GM18517 (cell line): ENCODE data around the gene COL4A2.

ENCODE experiments used
- ATAC-seq: cut with Tn5 transposase; IDR thresholded peaks from one replicate; pipeline ENCODE4 v1.9.1; 2021; ENCODE audit warnings: mild to moderate bottlenecking, moderate library complexity; ENCODE audit not compliant: unreplicated experiment

COL4A2 gene

DNA sequence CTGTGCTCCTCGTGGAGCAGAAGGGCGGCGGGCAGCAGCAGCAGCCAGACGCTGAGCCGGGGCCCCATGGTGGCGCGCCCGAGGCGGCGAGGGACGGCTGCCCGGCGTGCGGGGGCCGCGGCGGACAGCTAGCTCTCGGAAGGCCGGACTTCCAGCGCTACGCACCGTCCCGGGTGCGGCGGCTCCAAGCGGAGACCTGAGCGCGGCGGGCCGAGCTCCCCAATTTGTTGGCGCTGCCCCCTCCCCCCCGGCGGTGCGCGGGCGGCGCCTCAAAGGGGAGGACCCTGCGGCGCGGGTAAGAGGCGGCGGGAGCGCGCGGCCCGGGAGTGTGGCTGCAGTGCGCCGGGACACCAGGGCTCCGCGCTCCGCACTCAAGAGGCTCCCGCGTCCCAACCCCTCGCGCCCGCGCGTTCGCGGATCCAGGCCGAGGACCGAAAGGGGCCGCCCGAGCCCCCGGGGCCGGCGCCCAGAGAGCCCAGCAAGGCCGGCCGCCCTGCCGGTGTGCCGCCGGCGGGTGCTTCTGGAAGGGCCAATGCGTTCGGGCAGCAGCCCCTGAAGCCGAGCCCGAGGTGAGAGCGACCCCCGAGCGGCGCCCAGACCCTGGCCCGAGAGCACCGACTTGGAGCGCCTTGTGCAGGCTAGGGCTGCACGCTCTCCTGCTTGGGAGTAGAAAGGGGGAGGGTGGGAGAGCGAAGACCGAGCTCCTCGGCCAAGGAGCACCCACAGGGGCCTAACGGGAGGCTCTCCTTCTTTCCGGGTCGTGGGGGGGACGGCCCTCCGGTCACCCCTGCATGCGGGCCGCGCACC, at the start of gene COL4A2, which contains the start of gene COL4A1:
Gene COL4A2 (plus strand): TSS at position 325 of the 807 bp plus-strand sequence. CDS start 620 bp downstream, outside the sequence.
Gene COL4A1 (minus strand): TSS at position 198 of the 807 bp plus-strand sequence. CDS start 130 bp downstream, at position 68.
- ATAC-seq = no peak

DNA sequence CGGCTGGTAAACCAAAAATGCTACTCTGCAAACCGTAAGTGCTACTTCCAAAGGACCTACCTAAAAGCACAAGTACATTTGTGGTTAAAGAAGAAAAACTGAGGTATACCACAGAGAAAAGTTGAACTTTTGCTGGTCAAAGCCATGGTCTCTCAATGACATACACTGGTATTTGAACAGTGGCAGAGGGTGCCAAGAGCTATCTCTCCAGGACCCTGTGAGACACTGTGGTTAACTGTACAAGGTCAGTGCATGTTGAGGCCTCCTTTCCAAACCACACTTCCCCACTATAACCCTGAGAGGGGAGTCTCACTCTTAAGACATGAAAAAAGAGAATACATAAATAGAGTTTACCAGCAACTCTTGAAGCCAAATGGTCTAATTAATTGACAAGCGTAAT, 49.7 kb upstream of the COL4A2 start:
- no peak for ATAC-seq

DNA sequence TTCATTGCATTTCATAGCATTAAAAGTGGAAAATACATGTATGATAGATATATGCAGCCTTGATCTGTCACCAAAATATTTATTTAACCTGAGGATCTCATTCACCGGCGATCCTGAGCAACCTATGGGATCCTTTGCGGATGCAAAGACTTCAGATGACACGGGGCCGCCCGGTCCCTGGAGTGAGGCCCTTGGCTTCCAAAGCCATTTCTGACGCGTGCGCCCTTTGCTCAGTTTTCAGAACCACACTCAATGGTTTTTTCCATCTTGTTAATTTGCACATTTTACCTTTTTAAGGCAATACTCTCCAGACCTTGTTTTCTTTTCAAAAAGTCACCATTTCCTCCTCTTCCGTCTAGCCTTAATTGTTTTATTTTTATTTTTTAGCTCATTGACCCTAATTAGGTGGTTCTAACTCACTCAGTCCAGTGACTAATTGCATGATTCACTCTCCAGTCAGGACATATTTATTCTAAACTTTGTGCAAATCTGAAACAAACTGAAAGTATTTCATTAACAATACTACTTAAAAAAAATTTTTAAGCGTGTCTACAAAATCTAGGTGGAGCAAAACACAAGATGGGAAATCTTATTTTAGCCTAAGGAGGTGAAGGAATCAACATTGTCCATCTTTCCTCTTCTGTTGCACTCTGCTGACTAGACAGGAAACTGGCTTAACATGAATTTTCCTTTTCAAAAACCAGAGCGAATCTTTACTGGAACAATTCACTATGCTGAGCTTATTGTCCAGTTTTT, 48.0 kb upstream of the COL4A2 start:
- no peak for ATAC-seq

DNA sequence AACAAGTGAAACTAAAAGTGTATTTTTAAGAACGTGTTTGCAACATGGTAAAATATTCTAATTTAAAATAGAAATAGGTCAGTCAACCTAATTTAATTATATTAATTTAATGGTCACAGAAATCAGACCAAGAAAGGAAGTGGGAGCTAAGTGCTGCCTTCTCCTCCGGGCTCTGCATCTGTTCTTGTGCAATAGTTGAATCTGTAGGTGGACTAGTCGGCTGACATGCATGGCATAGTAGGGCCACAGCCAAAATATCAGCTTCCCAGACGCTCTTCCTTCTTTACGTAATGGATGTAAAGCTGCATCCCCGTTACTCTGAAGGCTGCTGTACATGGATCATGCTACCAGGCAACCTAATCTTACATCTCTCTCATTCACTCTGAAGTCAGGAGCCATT, 47.4 kb upstream of the COL4A2 start:
- no peak for ATAC-seq

DNA sequence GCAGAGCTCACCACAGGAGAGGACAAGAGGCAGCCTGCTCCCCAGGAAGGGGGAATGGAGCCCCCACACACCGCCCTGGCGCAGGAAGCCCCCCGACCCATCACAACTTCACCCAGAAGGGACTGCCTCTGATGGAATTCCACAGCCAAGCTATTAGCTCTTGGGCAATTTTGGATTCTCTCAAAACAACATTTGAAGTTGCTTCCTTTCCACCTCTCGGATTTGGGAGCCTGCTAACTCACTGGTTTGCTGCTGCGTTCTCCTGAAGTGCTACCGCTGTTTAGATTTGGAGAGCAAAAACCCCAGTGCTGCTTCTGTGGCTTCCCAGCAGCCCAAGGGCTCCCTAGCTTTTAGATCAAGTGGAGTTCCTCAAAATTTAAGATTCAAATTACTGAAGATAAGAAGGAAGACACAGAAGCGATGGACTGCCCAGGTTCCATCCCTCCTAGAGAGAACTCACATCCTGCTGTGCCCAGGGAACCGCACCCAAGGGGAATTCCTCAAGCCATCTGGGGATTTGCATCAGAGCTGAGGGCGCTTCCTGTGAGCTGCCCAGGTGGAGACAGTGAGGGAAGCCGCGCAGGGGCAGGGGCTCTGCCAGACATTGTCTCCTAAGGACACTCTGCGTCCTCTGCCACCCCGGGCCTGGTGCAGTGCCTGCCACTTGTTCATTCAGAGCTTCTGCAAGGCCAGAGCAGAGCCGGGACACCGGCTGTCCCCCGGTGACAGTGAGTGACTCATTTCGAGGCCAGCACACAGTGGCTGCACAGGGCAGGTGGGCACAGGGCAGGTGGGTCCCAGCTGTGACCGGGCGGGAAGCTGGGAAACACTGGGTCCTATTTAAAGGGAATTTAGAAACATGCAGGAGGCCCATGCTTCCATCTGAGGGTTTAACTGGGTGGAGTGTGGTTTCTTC, 45.7 kb upstream of the COL4A2 start:
- ATAC-seq = no peak

DNA sequence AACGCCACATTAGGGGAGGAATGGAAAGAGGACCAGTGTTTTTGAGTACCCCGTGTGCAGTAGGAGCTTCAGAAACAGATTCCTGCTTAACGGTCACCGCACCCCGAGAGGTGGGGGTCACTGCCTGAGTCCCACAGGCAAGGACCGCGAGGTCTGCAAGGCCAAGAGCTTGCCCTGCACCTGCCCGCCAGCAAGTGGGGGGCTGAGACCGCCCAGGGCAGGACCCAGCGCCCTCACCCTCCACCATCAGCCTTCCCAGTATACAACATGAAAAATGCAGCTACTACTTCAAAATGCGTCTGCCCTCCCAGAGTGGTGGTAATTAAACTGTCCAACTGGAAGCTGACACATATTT, 45.0 kb upstream of the COL4A2 start:
- no peak for ATAC-seq

DNA sequence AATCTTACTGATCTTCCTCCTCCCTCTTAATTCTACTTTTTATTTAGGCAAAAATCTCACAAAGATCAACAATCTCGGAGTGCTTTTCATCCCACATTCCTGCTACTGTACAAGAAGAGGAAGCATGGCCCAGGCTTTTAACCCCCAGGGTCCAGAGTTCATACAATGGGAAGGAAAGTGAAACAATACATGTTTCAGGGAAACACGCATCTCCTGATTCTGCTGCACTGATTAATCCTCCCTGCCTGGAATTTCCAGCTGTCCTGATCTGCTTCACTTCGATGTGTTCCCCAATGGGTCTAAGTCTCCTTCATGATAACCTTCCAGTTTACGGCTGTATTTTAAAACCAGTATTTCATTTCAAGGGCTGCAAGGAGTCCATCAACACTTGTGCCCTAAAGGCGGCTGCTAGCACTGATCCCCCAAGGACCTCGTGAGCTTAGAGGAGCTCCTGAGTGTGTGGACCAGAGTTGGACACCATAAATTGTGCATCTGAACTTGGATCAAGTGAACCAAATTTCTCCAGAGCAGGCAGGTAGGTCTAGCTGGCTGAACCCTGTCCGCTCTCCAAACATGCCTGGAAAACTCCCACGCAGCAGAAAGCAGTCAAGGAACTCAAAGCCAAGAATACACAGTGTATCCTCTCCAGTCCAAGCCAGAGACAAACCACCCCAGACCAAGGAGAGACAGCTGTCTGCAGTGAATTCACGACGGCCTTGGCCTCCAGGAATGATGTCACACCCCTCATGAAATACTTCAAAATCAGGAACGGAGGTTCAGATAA, 44.4 kb upstream of the COL4A2 start:
- no peak for ATAC-seq

DNA sequence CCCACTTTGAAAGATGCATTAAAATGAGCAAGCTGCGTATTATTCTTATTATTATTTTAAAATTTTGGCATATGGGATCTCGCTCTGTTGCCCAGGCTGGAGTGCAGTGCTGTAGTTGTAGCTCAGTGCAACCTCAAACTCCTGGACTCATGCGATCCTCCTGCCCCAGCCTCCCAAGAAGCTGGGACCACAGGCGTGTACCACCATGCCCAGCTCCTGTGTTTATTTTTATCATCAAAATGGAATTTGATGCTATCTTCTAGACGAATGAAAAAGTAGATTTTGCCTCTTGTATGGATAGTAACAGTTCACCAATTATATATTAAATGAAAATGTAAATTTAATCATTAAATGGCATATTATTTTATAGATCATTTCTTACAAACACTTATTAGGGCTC, 43.7 kb upstream of the COL4A2 start:
- ATAC-seq = no peak

DNA sequence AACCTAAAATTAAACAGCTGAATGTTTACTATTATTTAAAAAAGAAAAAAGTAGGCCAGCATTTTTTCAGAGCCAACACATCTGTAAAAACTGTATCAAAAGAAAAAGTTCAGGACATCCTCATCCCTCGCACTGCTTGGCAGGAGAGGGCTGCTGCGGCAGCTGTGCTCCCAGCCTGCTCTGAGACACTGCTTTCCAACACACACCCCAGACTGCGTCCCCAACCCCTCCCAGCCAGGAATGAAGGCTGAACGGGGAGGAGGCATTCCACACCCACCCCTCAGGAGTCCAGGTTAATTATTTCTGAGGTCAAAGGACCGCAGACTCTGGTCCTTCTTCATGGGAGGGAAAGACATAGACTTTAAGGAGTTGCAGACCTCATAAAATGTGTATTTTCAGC, 43.2 kb upstream of the COL4A2 start:
- no peak for ATAC-seq

DNA sequence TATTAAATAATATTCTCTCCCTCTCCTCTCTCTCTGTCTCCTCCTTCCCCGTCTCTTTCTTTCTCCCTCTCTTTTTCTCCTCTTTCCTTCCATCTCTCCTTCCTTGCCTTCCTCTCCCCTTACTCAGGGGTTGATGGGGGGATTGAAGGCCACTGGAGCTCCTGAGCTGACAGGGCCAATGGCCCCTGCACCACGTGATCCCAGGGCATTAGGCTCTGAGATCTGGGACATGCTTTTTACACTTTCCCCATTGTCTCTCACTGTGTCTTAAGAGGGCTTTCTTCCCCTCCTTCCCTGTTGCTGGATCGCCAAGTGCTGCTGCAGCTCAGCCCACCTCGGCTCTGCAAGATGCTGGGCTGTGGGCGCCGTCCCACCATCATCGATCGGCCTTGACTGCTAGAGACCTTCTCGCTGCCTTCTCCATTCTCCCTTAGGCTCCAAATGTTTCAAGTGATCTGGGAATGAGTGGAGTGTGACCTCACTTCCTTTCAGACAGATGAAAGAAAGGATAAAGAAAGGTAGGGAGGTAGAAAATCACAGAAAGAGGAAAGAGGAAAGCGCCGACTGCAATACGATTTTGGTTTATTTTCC, 42.3 kb upstream of the COL4A2 start:
- no peak for ATAC-seq

DNA sequence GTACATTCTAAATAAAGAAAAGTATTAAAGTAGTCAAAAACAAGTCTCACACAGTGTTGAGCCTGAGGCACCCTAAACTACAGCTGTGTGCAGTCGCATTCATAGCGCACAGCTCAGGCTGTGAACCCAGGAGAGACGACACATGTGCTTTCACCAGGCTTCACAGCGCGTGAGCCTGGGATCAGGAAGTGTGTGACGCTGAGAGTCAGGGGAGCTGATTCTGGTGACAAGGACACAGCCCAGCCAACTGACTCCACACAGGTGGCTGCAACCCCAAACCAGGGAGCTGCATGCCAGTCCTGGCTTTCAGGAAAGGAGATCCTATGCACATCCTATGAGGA, 41.8 kb upstream of the COL4A2 start:
- ATAC-seq = no peak

DNA sequence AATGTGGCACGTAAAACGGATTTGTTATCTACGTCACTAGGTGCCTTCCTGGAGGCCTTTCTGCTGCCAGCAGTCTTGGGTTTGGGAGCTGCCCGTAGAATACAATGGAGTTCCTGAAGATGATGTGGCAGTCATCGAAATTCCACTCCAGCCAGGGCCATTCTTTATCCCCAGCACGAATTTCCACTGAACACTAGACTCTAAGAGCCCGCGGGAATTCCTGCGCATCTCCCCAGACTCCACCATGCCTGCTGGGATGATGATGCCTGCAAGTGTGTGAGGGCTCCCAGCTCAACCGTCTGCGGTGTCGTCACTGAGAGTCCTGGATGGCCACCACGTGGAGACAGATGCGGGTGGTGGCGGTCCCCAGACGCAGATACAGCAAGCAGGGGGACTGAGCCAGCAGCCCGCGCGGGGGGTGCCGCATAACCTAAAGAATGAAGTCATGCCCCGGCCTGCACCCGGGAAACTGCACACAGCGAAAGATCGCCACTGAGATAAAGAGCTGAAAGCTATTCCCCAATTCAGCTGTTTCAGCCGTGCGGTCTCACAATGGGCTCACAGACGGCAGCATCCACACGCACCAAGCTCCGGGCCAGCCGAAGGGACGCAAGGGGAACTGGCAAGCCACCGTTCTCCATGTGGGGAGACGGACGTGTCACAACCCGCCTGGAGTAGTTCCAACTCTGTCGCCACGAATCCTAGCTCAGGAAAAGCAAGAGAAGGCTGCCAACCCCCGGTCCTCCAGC, 41.2 kb upstream of the COL4A2 start:
- ATAC-seq = no peak

DNA sequence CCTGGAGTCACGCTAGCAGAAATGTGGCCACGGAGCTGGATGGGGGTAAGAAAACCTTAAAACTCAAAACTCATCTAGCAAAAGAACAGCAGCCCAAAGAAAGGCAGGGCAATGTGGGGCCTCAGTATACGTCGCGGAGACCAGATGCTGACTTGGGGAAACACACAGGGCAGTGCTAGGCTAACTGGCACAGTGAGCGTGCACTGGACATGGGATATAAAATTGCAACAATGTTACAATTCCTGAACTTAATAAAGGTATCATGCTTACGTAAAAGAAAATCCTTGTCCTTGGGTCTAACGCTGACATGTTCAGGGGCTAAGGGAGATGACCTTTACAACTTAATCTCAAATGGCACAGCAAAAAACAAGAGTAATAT, 40.7 kb upstream of the COL4A2 start:
- ATAC-seq = no peak

DNA sequence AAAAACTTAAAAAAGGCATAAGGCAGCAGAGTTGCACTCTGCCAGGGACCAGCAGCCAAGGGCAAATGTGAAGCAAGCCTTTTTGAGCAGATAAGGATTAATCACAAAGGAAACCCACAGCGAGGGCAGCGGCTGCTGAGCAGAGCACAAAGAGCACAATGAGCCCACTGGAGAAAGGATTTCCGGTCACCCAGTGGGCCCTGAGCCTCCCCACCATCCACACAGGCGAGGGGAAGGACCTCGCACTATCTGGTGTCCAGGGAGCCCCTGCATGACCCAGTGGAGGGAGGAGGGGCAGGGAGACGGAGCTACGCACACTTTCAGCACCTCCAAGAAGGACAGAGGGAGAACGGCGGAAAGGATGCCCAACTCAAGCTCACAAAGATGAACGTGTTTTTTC, 40.1 kb upstream of the COL4A2 start:
- no peak for ATAC-seq

DNA sequence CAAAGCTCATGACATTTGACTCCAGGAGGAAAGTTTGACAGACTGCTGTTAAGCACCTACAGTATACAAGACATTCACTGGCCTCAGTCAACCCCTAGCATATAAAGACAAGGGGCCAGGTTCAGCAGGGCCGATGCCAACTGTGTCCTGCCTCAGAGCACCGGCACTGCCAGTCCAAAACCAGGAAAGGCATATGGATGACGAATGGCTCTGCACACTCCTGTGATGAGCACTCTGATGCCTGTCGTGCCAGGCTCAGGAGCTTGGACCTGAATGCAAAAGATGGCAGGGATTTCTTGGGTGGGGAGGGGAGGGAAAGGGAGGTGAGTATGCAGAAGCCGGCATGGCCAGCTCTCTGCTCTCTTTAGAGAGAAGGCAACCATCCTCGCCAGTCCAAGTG, 39.0 kb upstream of the COL4A2 start:
- ATAC-seq = no peak

DNA sequence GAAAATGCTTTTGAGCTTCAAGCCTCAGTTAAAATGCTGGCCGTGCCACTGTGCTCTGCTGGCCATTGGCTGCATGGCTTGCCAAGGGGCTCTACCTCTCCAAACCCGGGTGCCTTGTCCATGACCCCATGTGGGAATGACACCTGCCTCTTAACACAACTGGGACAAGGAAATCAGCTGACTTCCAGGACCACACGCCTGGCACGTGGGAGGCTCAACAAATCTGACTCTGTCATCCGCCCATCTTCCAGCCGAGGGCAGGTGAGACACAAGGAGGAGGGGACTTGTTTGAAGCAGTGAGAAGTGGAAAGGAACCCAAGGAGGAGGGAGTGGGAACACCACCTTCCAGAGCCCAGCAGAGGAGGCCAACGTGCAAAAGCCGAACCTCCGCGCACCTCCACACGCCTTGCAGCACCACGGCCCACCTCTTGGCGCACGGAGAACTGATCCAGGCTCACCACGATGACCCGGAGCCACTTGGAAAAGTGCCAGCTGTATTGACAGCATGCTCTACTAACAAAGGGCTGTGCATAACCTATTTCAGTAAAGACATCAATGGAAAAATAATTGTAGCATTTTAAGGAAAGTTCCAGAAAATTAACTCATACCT, 38.4 kb upstream of the COL4A2 start:
- no peak for ATAC-seq

DNA sequence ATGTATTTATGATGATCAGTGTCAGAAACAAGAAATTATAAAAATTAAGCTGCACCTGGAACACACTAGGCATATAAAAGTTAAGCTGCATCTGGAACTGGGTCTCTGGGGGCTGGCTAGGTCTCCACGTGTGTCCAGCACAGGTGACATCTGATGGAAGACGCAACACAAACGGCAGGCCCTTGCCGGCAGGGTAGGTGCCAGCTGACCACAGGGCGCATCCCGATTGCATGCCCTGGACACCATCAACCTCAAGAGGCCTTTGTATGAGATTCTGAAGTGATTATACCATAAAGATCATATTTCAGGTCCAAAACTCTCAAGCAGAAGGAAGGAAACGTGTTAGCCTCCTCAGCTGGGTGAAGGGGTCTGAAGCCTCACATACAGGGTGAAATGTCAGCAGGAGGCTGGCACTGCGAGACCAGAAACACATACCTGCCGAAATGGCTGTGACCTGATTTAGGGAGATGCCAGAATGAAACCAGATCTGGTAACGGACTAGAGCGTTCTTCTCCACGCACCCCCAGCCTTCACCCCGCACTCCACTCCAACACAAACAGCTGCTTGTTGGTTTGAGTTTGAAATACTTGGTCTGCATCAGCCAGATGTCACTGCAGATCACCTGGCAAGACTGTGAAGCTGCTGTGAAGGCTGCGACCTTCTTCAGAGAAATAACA, 37.4 kb upstream of the COL4A2 start:
- ATAC-seq = no peak

DNA sequence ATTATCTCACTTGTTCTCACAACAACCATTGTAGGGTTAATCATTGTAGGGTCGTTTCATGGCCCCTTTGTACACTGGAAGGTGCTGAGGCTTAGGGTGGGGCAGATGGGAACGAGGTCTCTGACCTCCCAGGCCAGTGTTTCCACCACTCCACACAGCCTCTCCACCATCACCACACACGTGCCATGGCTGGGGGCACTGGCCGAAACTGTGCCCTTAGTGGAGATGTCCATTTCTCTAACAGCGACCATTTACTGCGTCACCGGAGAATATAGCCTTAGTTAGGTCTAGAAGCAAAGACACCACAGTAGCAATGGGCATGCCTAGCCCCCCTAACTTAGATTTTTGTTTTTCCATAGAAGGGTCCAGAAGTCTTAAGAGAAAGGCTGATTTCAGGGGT, 36.6 kb upstream of the COL4A2 start:
- ATAC-seq = no peak

DNA sequence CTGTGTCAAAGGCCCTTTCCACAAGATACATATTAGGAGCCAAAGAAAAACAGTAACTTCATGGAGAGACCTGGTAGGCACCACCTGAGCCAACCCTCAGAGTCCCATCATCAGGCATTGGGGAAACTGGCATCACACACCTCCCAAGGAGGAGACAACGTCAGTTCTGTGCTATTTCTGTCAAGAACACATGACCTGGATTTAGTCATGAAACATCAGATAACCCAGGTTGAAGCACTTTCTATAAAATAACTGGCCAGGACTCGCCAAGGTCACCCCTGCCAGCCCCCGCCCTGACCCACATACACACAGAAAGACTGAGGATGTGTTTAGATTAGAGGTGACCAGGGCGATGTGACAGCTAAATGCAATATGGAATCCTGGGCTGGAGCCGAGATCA, 35.8 kb upstream of the COL4A2 start:
- ATAC-seq = no peak
